SK-N-SH treated with all-trans-retinoic acid at 6 μM for 48 hours (cell line): ENCODE measurements around the gene SPEM1.

ENCODE experiments used
- ATAC-seq: fragments of 200-7000 bp; cut with Tn5 transposase; 3 replicates; pipeline ENCODE4 v1.9.1; 2020; ENCODE audit warnings: mild to moderate bottlenecking, moderate library complexity
- BACH2 ChIP-seq: fragments of 250-450 bp; sonication (Bioruptor Pico); IDR thresholded peaks from 2 replicates; pipeline ENCODE4 v1.9.0; 2021; ENCODE audit warnings: mild to moderate bottlenecking, borderline replicate concordance
- CSDC2 ChIP-seq: fragments of 250-450 bp; sonication (Bioruptor Pico); IDR thresholded peaks from 2 replicates; pipeline ENCODE4 v1.5.0; 2020; ENCODE audit warnings: mild to moderate bottlenecking, moderate library complexity
- CSRNP3 ChIP-seq: fragments of 250-450 bp; sonication (Bioruptor Pico); IDR thresholded peaks from 2 replicates; pipeline ENCODE4 v1.5.1; 2021; ENCODE audit warnings: mild to moderate bottlenecking, moderate library complexity
- ESRRG ChIP-seq: fragments of 250-450 bp; sonication (Bioruptor Pico); IDR thresholded peaks from 2 replicates; pipeline ENCODE4 v1.6.1; 2021; ENCODE audit warnings: mild to moderate bottlenecking
- GLIS3 ChIP-seq: fragments of 250-450 bp; sonication (Bioruptor Pico); IDR thresholded peaks from 2 replicates; pipeline ENCODE4 v1.5.0; 2020; ENCODE audit warnings: mild to moderate bottlenecking, moderate library complexity
- ISL1 ChIP-seq: fragments of 250-450 bp; sonication (Bioruptor Pico); IDR thresholded peaks from 2 replicates; pipeline ENCODE4 v2.1.2; 2022; ENCODE audit warnings: mild to moderate bottlenecking, moderate library complexity
- OSR1 ChIP-seq: fragments of 250-450 bp; sonication (Bioruptor Pico); IDR thresholded peaks from 2 replicates; pipeline ENCODE4 v1.8.0; 2022; ENCODE audit warnings: moderate library complexity, mild to moderate bottlenecking, inconsistent platforms
- PPARA ChIP-seq: fragments of 250-450 bp; sonication (Bioruptor Pico); IDR thresholded peaks from 2 replicates; pipeline ENCODE4 v1.5.0; 2020; ENCODE audit warnings: mild to moderate bottlenecking, borderline replicate concordance
- RARB ChIP-seq: fragments of 250-450 bp; sonication (Bioruptor Pico); IDR thresholded peaks from 2 replicates; pipeline ENCODE4 v1.8.0; 2021; ENCODE audit warnings: mild to moderate bottlenecking, moderate library complexity
- SNAI2 ChIP-seq: fragments of 250-450 bp; sonication (Bioruptor Pico); IDR thresholded peaks from 2 replicates; pipeline ENCODE4 v1.5.0; 2020; ENCODE audit warnings: mild to moderate bottlenecking, moderate library complexity
- TCF4 ChIP-seq: fragments of 250-450 bp; sonication (Bioruptor Pico); IDR thresholded peaks from 2 replicates; pipeline ENCODE4 v1.8.0; 2021; ENCODE audit warnings: mild to moderate bottlenecking, moderate library complexity, borderline replicate concordance
- TOX ChIP-seq: fragments of 250-450 bp; sonication (Bioruptor Pico); IDR thresholded peaks from 2 replicates; pipeline ENCODE4 v1.8.0; 2021; ENCODE audit warnings: mild to moderate bottlenecking, moderate library complexity, borderline replicate concordance
- TSHZ2 ChIP-seq: fragments of 250-450 bp; sonication (Bioruptor Pico); IDR thresholded peaks from 2 replicates; pipeline ENCODE4 v1.5.0; 2020; ENCODE audit warnings: mild to moderate bottlenecking, moderate library complexity
- ZC3H10 ChIP-seq: fragments of 250-450 bp; sonication (Bioruptor Pico); IDR thresholded peaks from 2 replicates; pipeline ENCODE4 v1.5.1; 2021; ENCODE audit warnings: mild to moderate bottlenecking, moderate library complexity
- ZFP3 ChIP-seq: fragments of 250-450 bp; sonication (Bioruptor Pico); IDR thresholded peaks from 2 replicates; pipeline ENCODE4 v1.5.0; 2020; ENCODE audit warnings: mild to moderate bottlenecking, moderate library complexity
- ZFP30 ChIP-seq: fragments of 450-650 bp; formaldehyde crosslinking; IDR thresholded peaks from 2 replicates; pipeline ENCODE4 v1.5.0; 2022; ENCODE audit warnings: mild to moderate bottlenecking, moderate library complexity
- ZNF565 ChIP-seq: fragments of 450-650 bp; formaldehyde crosslinking; conservative IDR thresholded peaks from 2 replicates; pipeline ENCODE4 v1.5.0; 2020; ENCODE audit warnings: low read depth, mild to moderate bottlenecking, moderate library complexity
- ZNF70 ChIP-seq: fragments of 450-650 bp; formaldehyde crosslinking; IDR thresholded peaks from 2 replicates; pipeline ENCODE4 v1.5.0; 2020; ENCODE audit warnings: mild to moderate bottlenecking, moderate library complexity
- ZNF8 ChIP-seq: fragments of 450-650 bp; formaldehyde crosslinking; IDR thresholded peaks from 2 replicates; pipeline ENCODE4 v1.5.0; 2020; ENCODE audit warnings: mild to moderate bottlenecking, moderate library complexity
- TF ChIP-seq, protein P1 (sequence below): fragments of 250-450 bp; sonication (Bioruptor Pico); IDR thresholded peaks from 2 replicates; pipeline ENCODE4 v1.8.0; 2021; ENCODE audit warnings: low read depth, mild to moderate bottlenecking, moderate library complexity, borderline replicate concordance
- TF ChIP-seq, protein P2 (sequence below): fragments of 250-450 bp; sonication (Bioruptor Pico); IDR thresholded peaks from 2 replicates; pipeline ENCODE4 v1.5.1; 2020; ENCODE audit warnings: low read depth, mild to moderate bottlenecking, moderate library complexity
- TF ChIP-seq, protein P3 (sequence below): fragments of 250-450 bp; sonication (Bioruptor Pico); IDR thresholded peaks from 2 replicates; pipeline ENCODE4 v1.8.0; 2020; ENCODE audit warnings: mild to moderate bottlenecking, moderate library complexity, borderline replicate concordance

The SPEM1 gene

GRCh38 chr17:7384489-7385081 lies 35.5 kb upstream of the SPEM1 start (continued):
- TF ChIP-seq ESRRG (CRISPR knock-in tag) (no peak), ZFP3 (CRISPR knock-in tag) (no peak), SNAI2 (no peak), OSR1 (CRISPR knock-in tag) (no peak), ZNF565 (CRISPR knock-in tag) (no peak), TSHZ2 (CRISPR knock-in tag) (no peak)
- TF ChIP-seq, protein P1, sequence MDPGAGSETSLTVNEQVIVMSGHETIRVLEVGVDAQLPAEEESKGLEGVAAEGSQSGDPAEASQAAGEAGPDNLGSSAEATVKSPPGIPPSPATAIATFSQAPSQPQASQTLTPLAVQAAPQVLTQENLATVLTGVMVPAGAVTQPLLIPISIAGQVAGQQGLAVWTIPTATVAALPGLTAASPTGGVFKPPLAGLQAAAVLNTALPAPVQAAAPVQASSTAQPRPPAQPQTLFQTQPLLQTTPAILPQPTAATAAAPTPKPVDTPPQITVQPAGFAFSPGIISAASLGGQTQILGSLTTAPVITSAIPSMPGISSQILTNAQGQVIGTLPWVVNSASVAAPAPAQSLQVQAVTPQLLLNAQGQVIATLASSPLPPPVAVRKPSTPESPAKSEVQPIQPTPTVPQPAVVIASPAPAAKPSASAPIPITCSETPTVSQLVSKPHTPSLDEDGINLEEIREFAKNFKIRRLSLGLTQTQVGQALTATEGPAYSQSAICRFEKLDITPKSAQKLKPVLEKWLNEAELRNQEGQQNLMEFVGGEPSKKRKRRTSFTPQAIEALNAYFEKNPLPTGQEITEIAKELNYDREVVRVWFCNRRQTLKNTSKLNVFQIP (CRISPR knock-in tag): no peak

DNA sequence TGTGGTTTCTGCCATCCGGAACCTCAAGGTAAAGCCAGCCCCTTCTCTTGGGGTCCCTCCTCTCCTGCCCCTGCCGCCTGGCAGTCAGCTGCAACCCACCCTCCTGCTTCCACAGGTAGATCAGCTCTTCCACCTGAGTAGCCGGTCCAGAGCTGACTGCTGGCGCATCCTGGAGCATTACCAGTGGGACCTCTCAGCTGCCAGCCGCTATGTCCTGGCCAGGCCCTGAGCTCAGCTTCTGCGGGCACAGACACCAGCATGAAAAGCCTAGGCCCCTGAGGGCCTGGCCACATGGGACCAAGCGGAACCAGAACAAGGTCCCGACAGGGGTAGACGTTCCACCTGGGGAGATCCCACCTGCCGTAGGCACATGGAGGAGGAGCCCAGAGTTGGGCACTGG lies 31.3 kb upstream of the SPEM1 start:
- TF ChIP-seq PPARA (CRISPR knock-in tag) (no peak), ZNF565 (CRISPR knock-in tag) (no peak), ZFP3 (CRISPR knock-in tag) (no peak), GLIS3 (CRISPR knock-in tag) (no peak), SNAI2 (no peak), BACH2 (CRISPR knock-in tag) (no peak), TOX (CRISPR knock-in tag) (no peak), ISL1 (CRISPR knock-in tag) (no peak), ZC3H10 (CRISPR knock-in tag) (no peak), ESRRG (CRISPR knock-in tag) (no peak), ZNF70 (CRISPR knock-in tag) (no peak), ZFP30 (no peak), TCF4 (no peak), RARB (no peak), CSRNP3 (CRISPR knock-in tag) (no peak), ZNF8 (CRISPR knock-in tag) (no peak)
- TF ChIP-seq, protein P2, sequence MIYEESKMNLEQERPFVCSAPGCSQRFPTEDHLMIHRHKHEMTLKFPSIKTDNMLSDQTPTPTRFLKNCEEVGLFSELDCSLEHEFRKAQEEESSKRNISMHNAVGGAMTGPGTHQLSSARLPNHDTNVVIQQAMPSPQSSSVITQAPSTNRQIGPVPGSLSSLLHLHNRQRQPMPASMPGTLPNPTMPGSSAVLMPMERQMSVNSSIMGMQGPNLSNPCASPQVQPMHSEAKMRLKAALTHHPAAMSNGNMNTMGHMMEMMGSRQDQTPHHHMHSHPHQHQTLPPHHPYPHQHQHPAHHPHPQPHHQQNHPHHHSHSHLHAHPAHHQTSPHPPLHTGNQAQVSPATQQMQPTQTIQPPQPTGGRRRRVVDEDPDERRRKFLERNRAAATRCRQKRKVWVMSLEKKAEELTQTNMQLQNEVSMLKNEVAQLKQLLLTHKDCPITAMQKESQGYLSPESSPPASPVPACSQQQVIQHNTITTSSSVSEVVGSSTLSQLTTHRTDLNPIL: no peak
- no peak for ATAC-seq

DNA sequence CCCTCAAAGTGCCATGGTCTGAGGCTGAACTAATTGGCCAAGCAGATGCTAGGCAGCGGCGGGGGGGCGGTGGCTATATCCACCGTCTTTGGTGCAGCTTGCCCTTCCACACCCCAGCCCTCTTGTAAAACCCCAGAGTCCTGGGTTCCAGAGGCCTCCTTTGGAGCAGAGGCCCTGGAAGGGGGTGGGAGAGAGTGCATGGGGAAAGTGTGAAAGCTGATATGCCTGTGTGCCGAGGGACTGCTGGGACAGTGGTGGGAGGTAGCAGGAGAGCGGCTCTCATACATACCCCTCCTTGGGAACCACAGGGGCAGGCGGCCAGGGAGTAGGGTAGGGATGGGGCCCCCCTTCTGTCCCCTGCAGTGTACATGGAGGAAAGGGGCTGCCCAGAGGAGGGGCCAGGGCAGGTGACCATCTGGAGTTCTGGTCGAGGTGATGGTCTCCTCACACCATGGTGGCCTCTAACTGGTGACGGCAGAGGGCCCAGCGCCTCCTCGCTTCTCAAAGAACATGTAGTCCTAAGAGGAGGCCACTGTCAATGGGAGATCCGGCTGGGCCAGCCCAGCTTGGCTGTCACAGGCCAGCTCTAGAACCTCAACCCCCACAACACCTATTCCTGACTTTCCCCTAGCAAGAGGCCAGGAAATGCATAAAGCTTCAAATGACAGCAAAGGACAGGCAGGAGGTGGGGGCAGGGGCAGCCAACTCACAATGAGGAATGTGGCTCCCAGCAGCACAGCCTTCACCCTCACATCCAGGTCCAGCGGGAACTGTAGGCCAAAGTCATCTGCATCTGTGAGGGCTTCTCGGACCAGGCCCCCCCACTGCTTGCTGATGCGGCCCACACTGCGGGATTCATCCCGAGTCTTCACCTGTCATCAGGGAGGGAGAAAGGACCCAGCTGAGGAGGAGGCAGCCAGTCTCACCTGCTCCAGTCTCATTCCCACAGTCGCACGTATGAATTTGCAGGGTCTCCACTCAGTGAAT lies 29.9 kb upstream of the SPEM1 start:
- no peak for ATAC-seq
- TF ChIP-seq, protein P3, sequence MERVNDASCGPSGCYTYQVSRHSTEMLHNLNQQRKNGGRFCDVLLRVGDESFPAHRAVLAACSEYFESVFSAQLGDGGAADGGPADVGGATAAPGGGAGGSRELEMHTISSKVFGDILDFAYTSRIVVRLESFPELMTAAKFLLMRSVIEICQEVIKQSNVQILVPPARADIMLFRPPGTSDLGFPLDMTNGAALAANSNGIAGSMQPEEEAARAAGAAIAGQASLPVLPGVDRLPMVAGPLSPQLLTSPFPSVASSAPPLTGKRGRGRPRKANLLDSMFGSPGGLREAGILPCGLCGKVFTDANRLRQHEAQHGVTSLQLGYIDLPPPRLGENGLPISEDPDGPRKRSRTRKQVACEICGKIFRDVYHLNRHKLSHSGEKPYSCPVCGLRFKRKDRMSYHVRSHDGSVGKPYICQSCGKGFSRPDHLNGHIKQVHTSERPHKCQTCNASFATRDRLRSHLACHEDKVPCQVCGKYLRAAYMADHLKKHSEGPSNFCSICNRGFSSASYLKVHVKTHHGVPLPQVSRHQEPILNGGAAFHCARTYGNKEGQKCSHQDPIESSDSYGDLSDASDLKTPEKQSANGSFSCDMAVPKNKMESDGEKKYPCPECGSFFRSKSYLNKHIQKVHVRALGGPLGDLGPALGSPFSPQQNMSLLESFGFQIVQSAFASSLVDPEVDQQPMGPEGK (CRISPR knock-in tag): no peak
- no peak for TF ChIP-seq ZNF70 (CRISPR knock-in tag)
- no peak for TF ChIP-seq ZFP30
- no peak for TF ChIP-seq ISL1 (CRISPR knock-in tag)
- TF ChIP-seq TSHZ2 (CRISPR knock-in tag): no peak
- TF ChIP-seq OSR1 (CRISPR knock-in tag): no peak
- TF ChIP-seq ZNF8 (CRISPR knock-in tag): no peak
- no peak for TF ChIP-seq CSDC2 (CRISPR knock-in tag)
- TF ChIP-seq RARB: no peak
- no peak for TF ChIP-seq ZNF565 (CRISPR knock-in tag)
- no peak for TF ChIP-seq CSRNP3 (CRISPR knock-in tag)
- TF ChIP-seq BACH2 (CRISPR knock-in tag): no peak
